ENCODE results near the gene RBSN.

RBSN gene

DNA sequence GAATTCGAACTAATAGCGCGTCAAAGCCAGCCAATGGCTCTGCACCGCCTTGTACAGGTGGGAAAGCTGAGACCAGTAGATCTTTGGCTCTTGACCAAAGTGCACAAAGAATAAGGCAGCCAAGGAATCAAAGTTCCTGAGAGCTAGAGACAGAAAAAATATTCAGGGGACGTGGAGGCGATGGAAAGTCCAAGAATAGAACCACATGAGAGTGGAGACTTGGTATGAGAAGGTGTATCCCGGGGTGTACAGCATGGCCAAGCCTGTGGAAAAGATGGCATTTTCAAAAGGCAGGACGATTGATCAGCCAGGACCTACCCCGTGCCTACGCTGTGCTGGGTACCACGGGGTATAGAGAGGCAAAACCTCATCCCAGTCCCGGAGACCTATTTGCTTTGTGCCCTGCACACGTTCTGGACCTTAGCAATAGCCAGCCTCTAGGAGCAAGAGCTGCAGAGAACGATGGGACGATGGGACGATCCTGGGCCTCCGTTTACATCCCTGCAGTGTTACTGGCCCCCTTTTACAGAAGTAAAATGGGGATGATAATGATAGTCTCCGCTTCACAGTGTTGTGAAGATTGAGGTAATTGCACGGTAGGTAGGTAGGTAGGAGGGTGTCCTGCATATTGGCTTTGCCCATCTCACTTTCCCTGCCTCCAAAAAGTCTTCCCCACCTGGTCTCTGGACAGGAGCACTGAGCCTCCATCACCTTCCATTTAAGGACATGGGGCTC lies 583 bp upstream of the RBSN start:
- DNase-seq (ENCODE audit: low read depth in 2 of 2) = no peak

GRCh38 chr3:15097891-15098290 lies 1.1 kb downstream of the RBSN start:
- DNase-seq (ENCODE audit: low read depth in 2 of 2) = no peak

GRCh38 chr3:15096046-15096445 lies 2.9 kb downstream of the RBSN start:
- no peak for DNase-seq (ENCODE audit: low read depth in 2 of 2)

DNA sequence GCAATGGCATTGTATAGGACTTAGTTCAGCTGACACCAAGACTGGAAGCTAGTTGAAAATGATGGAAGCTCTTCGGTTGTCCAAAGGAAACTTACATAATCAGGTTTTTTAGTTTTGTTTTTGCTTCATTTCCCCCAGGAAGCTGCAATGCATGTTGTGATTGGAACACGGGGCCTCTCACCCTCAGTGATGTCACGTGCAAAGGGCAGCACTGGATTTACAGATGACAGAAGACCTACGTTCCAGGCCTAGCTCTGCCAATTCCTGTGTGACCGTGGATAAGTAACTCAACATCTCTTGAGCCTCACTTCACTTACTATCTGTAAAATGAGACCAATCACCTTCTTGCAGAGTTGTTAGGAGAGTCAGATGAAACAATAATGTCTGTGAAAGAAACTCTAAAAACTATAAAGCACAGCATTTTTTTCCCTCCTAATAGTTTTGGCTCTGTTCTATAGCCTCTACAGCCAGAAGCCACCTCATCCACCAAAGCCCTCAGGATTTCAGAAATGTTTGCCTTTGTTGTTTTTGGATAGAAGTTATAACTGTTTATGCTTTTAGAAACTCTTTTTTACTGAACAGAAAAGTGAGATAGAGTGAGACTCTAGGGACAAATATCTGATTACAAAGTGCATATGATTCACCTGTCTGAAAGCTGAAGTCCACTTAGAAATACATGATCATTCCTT lies 4.6 kb downstream of the RBSN start:
- DNase-seq (ENCODE audit: low read depth in 2 of 2) = no peak

DNA sequence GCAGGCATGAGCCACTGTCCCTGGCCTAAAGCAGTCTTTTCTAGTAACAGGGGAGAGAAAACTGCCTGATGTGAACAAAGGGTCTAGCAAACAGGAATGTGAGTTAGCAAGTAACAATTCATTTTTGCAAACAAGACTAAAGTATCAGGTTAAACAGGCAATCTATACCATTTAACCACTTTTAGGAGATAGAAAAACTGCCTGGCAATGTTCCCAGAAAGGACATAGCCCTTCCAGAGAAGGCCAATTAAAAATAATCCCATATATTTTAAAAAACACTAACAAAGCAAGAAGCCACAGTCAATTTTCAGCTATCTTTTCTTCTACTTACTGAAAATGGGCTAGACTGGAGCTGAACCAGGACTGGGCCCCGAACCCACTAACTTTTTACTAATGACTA lies 6.3 kb downstream of the RBSN start:
- DNase-seq (ENCODE audit: low read depth in 2 of 2) = no peak

DNA sequence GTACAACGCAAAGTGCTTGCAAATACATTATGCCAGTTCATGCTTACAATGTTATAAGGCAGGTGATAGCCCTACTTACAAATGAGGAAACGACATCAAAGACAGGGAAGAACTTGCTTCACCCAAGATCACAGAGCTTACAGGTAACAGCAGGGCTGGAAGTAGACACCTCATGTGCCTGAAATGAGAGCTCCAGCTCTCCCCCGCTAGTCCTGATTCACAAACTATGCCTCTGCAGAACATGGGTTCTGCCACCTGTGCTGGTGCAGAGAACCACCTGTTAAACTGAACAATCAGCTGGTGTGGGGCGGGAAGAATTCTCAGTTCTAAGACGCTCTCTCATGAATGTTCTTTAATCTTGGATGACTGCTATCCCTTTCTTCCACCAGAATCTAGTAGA lies 7.4 kb downstream of the RBSN start:
- no peak for DNase-seq (ENCODE audit: low read depth in 2 of 2)

DNA sequence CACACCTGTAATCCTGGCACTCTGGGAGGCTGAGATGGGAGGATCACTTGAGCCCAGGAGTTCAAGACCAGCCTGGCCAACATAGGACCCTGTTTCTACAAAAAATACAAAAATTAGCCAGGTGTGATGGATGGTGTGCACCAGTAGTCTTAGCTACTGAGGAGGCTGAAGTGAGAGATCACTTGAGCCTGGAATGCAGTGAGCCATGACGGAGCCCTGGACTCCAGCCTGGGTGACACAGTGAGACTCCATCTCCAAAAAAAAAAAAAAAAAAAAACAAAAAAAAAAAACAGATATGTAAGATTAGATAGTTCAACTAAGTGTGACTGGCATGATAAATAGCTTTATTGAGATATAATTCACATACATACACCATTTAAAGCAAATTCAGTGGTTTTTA lies 9.7 kb downstream of the RBSN start:
- DNase-seq (ENCODE audit: low read depth in 2 of 2) = no peak

DNA sequence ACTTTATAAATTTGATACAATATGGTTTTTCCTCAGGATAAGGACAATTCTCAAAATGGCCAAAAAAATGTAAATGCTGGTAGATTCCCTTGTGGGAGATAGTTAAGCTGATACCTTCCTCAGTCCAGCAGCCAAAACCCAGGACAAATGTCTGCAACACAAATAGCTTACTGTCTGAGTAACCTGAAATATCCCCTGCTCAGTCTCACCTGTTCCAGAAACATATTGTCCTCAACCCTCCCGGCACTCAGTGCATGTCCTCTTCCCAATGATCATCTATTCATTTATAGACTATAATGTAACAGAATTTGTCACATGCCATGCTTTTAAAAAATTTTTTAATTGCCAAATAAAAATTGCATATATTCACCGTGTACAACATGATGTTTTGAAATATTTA lies 12.2 kb downstream of the RBSN start:
- DNase-seq (ENCODE audit: low read depth in 2 of 2) = no peak

DNA sequence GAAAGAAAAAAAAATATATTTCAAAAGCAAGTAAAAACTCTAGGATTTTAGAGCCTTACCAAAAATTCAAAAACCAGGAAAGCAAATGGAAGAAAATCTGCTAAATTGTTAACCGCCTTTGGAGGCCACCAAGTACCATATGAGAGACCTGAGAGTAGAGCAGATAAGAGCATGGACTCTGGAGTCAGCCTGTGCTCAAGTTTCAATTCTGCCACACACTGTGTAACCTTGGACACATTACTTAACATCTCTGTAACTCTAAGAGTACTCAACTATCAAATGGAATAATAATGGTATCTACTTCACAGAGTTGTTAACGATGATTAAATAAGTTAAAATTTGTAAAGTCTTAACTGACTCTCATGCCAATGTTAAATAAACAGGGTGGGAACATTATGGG lies 12.7 kb downstream of the RBSN start:
- no peak for DNase-seq (ENCODE audit: low read depth in 2 of 2)

- no peak for DNase-seq (ENCODE audit: low read depth in 2 of 2)
Observed at GRCh38 chr3:15083252-15083651, 15.7 kb downstream of the RBSN start.

DNA sequence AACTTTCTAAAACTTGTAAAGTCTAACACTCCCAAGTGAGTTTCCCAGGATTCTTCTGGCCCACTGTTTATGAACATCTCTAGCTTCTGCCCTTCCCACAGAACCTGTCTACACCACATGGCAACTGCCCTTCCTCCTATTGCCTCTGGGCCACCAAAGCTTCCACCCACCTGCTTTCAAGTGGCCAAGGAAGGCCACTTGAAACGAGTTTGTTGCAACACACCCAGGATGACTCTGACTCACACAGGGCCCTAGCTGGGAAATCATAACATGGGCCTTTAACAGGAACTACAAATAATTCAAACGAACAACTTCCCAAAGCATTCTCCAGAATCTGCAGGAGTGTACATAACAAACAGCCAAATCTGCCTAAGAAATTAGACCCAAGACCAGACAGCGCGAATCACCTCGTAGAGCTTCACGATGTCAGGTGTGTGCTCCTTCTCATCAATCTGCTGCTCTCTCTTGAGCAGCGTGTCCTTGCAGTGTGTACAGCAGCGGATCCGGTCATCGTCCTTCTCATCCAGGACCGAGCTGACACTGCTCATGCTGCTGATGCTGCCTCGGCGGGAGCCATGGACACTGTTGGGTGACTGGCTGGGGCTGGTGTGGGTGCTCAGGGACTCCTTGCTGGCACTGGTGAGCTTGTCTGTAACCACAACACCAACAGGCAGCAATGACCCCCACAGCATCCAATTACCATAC lies 16.8 kb downstream of the RBSN start:
- no peak for DNase-seq (ENCODE audit: low read depth in 2 of 2)

- no peak for DNase-seq (ENCODE audit: low read depth in 2 of 2)
Observed at GRCh38 chr3:15079091-15079490, 19.9 kb downstream of the RBSN start.

DNA sequence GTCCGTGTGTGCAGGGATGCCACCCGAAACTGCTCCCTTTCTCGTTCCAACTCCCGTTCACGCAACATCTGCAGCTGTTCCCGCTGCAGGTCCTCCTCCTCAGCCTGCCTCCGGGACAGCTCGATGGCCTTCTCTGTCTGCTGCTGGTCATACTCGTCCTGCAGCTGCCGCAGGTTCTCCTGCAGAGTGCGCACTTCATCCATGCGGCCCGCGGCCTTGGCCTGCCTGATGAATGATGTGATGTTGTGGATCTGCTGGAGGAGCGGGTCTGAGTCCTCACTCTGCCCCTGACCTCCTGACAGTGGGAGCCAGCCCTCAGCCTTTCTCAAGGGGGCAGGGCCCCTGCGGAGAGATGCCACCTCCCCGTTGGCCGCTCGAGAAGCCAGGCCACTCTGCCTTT lies 24.4 kb downstream of the RBSN start:
- DNase-seq (ENCODE audit: low read depth in 2 of 2) = no peak

- no peak for DNase-seq (ENCODE audit: low read depth in 2 of 2)
Observed at GRCh38 chr3:15071699-15072098, 27.2 kb downstream of the RBSN start.

DNA sequence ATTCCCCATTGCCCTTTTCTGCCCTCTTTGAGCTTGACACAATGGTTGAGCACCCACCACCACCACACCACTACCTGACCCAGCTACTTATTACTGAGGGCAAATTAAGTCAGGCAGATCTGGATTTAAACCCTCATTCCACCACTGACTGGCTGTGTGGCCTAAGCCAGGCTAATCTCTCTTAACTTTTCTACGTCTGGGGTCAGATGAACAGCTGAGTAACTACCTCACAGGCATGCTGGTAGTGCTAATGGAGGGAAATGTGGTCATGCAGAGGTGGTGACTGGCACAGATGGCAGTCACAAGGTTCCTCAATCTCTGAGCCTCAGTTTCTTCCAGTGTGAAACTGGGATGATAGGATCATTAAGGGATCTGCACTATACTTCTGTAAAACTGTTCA lies 29.5 kb downstream of the RBSN start:
- DNase-seq (ENCODE audit: low read depth in 2 of 2) = no peak

GRCh38 chr3:15066467-15066866 lies 32.5 kb downstream of the RBSN start:
- no peak for DNase-seq (ENCODE audit: low read depth in 2 of 2)

DNA sequence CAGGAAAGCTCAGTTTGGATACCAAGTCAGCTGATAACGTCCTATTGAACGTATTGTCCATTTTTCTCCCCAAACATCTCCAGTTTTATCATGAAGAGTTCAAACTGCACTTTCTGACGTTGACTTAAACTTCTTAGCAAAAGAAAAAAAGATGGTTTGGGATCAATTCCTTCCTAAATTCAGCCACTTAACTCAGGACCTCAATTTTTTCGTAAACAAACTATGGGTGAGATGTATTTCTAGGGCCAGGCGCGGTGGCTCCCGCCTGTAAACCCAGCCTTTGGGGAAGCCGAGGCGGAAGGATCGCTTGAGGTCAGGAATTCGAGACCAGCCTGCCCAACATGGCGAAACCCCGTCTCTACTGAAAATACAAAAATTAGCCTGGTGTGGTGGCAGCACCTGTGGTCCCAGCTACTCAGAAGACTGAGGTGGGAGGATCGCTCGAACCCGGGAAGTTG lies 33.4 kb downstream of the RBSN start:
- DNase-seq (ENCODE audit: low read depth in 2 of 2) = no peak

- peak; percentile 66 to 67 for DNase-seq (ENCODE audit: low read depth in 2 of 2)
Observed at GRCh38 chr3:15064835-15065549, 34.0 kb downstream of the RBSN start, which contains the start of gene MRPS25. TSS of gene MRPS25 (minus strand) at chr3:15065315. CDS start at chr3:15065194, 121 bp downstream.

DNA sequence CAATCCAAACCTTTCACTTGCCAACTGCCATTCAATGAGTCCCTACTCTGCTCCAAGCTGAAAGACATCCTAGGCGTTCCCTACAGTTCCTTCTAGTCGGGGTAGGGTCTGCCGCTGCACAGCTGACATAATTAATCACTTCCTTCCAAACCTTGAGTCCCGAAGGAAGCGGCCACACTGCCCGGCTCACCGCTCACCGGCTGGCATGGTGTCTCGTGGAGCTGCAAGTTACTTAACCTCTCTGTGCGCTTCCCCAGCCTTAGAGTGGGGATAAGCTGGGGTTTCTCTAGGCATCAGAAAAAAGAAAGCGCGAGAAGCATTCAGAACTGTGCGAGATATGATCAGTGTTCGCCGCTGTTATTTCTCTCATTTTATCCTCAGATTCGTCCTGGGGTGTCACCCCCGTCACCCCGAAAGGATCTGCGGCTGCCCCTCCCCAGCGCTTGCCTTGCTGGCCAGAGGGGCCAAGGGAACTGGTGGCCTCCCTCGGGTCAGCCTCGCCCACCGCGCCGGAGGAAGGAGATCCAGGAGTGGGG lies 34.6 kb downstream of the RBSN start:
- DNase-seq (ENCODE audit: low read depth in 2 of 2) = no peak

GRCh38 chr3:15063656-15064286 lies 35.2 kb downstream of the RBSN start:
- no peak for DNase-seq (ENCODE audit: low read depth in 2 of 2)

DNA sequence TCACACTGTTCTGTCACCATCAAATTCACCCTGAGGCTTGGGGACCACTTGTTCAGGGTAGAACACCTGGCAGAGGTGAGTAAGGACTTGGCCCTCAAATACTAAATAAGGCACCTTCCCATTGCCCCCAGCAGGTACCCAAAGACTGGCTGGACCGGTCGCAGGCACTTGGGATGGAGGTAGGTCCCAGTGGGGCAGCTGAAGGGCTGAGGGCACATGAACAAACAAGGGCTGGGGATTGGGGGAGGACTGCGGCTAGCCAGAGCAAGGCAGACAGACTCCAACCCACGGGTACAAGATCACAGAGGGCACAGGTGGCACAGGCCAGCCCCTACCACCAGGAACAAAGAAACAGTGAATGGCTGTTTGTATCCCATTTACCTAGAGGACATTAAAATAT lies 35.7 kb downstream of the RBSN start:
- DNase-seq (ENCODE audit: low read depth in 2 of 2) = no peak

Measured in fibroblast of skin of left biceps (primary cell).